HUDEP-2 (cell line): Measurements from ENCODE around the gene AEBP1.
A peak's percentile ranks its signal among the peaks of the same experiment; 100 is the strongest.

Source experiments
- DNase-seq, 76 experiments: peaks; one replicate each; lab custom pipeline; 2025; ENCODE audit not compliant: unreplicated experiment in 76 of 76; lab: John Stamatoyannopoulos, UW

AEBP1 gene

GRCh38 chr7:44152971-44153947 is 49.1 kb downstream of the AEBP1 start:
- DNase-seq = no peak

GRCh38 chr7:44153948-44154335 is 49.8 kb downstream of the AEBP1 start:
- DNase-seq = no peak

GRCh38 chr7:44154703-44155102 is 50.6 kb downstream of the AEBP1 start:
- no peak for DNase-seq

- no peak for DNase-seq
These were observed 51.3 kb downstream of the AEBP1 start for GRCh38 chr7:44155191-44156185.

- DNase-seq = no peak
These were observed 52.4 kb downstream of the AEBP1 start for GRCh38 chr7:44156453-44157010.

GRCh38 chr7:44157116-44158080 is 53.3 kb downstream of the AEBP1 start:
- DNase-seq = peak in 1 of 76 experiments; percentile 23

GRCh38 chr7:44158096-44158872 is 54.1 kb downstream of the AEBP1 start:
- no peak for DNase-seq

- no peak for DNase-seq
These were observed 54.9 kb downstream of the AEBP1 start for GRCh38 chr7:44158873-44159631.

GRCh38 chr7:44159824-44160630 is 55.9 kb downstream of the AEBP1 start:
- DNase-seq = no peak

GRCh38 chr7:44161371-44161770 is 57.2 kb downstream of the AEBP1 start:
- no peak for DNase-seq

GRCh38 chr7:44162179-44162578 is 58.0 kb downstream of the AEBP1 start:
- no peak for DNase-seq

- no peak for DNase-seq
These were observed 58.7 kb downstream of the AEBP1 start for GRCh38 chr7:44162785-44163395.

- DNase-seq = no peak
These were observed 59.4 kb downstream of the AEBP1 start for GRCh38 chr7:44163591-44163990.
